ENCODE data around the gene LRRC75A.

DNA sequence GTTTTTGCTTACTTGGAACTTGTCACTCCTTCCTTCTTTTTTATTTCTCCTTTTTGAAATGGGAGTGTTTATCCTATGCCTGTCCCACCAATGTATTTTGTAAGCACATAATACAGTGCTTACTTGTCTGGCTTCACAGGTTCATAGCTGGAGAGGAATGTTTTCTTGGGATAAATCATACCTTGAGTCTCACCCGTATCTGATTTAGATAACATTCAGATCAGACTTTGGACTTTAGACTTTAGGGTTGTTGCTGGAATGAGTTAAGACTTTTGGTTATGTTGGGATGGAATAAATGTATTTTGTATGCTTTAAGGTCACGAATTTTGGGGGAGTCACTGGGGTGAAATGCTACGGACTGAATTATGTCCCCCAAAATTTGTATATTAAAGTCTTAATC lies 13.0 kb upstream of the LRRC75A start:
- TF ChIP-seq, protein P1, sequence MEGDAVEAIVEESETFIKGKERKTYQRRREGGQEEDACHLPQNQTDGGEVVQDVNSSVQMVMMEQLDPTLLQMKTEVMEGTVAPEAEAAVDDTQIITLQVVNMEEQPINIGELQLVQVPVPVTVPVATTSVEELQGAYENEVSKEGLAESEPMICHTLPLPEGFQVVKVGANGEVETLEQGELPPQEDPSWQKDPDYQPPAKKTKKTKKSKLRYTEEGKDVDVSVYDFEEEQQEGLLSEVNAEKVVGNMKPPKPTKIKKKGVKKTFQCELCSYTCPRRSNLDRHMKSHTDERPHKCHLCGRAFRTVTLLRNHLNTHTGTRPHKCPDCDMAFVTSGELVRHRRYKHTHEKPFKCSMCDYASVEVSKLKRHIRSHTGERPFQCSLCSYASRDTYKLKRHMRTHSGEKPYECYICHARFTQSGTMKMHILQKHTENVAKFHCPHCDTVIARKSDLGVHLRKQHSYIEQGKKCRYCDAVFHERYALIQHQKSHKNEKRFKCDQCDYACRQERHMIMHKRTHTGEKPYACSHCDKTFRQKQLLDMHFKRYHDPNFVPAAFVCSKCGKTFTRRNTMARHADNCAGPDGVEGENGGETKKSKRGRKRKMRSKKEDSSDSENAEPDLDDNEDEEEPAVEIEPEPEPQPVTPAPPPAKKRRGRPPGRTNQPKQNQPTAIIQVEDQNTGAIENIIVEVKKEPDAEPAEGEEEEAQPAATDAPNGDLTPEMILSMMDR (IDR thresholded peaks at IDR 0.05), result no peak
- TF ChIP-seq POLR2A (IDR thresholded peaks at IDR 0.05), result no peak
- no peak for TF ChIP-seq POLR2AphosphoS5 (IDR thresholded peaks at IDR 0.05; ENCODE audit: insufficient read depth in 1 of 2, low read depth in 1 of 2)

Data from vagina (tissue), 2 donors.